IgD-negative memory B cell (primary cell): ENCODE results near the gene C6orf52. TPM values are rescaled to one million over a fixed set of nuclear protein-coding genes. Genes with fewer than 3 reads are reported as not detected.
"Not testable (repeated sequence)": the region's sequence is repeated elsewhere in the genome, so short reads cannot be mapped to it uniquely, and the experiment has no call there.

Experiments
- H3K27ac Mint-ChIP-seq, 3 donors: one replicate each; pipeline ENCODE4 v1.8.0; 2020 to 2022; ENCODE audit warnings: mild to moderate bottlenecking in 3 of 3, mixed read lengths in 3 of 3, moderate library complexity in 1 of 3
- H3K27me3 Mint-ChIP-seq: one replicate; pipeline ENCODE4 v1.8.0; 2021; ENCODE audit warnings: mixed read lengths
- H3K36me3 Mint-ChIP-seq: one replicate; pipeline ENCODE4 v1.8.0; 2020; ENCODE audit warnings: mild to moderate bottlenecking, mixed read lengths
- H3K4me1 Mint-ChIP-seq, 3 donors: one replicate each; pipeline ENCODE4 v1.8.0; 2020 to 2022; ENCODE audit warnings: mixed read lengths in 3 of 3, mild to moderate bottlenecking in 1 of 3
- H3K4me3 Mint-ChIP-seq, 4 donors: one replicate each; pipeline ENCODE4 v1.8.0; 2020 to 2022; ENCODE audit warnings: mild to moderate bottlenecking in 4 of 4, mixed read lengths in 4 of 4, moderate library complexity in 3 of 4
- H3K9me3 Mint-ChIP-seq, 3 donors: one replicate each; pipeline ENCODE4 v1.8.0; 2020 to 2021; ENCODE audit warnings: mixed read lengths in 3 of 3, mild to moderate bottlenecking in 1 of 3
- polyA plus RNA-seq: library from polyadenylated mRNA; unstranded; fragments of 300-500 nt; fragmentation: Illumina TruSeq; gene quantifications from one replicate; pipeline ENCODE4 v1.2.3, GENCODE V29; 2021

Gene C6orf52
- 1.1 TPM for polyA plus RNA-seq

DNA sequence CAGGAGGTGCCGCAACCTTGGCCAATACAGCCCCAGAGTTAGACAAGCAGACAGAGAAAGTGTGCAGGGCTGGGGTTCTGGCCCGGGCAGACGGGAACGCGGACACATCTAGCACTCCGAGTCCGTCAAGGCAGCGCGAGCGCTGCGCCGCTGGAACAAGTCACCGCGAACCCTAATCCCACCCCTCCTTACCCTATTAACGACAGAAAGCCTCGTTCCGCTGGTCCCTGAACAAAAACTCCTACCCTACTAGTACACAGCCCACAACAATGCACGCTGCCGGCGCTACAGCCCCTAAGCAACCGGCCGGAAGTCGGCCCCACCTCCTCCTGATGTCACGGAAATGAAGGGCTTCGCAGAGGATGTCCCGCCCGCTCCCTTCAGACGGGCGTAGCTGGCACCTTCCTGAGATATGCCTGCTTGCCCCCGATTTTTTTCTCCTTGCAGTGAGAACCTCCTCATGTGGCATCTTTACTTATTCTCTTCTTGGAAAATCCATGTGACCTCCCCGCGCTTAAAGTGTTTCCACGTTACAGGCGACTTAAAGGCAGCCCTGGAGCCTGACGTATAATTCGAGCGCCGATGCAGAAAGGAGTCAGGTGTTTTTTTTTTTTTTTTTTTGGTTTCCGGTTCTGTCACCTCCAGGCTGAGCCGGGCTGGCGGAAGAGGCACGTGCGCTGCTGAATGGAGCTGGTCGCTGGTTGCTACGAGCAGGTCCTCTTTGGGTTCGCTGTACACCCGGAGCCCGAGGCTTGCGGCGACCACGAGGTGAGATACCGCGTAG is at the start of gene C6orf52, which contains the start of gene PAK1IP1:
TSS of gene C6orf52 (minus strand) at position 315 of the 784 bp plus-strand sequence. CDS start 7,066 bp downstream, outside the sequence.
TSS of gene PAK1IP1 (plus strand) at position 671 of the 784 bp plus-strand sequence. CDS start at position 685, 14 bp downstream.
- peaks cover 3% of the 10 kb centered on the region for H3K36me3 Mint-ChIP-seq
- peaks cover 19 to 29% (median 27%) of the 10 kb centered on the region in 3 donors for H3K4me1 Mint-ChIP-seq
- H3K27me3 Mint-ChIP-seq: no peaks in the 10 kb centered on the region
- H3K27ac Mint-ChIP-seq: peak within 1 kb of the TSS; percentile 100
- peak within 1 kb of the TSS; percentile 96 to 99 (median 98) for H3K4me3 Mint-ChIP-seq
- H3K9me3 Mint-ChIP-seq: no peaks in the 10 kb centered on the region

DNA sequence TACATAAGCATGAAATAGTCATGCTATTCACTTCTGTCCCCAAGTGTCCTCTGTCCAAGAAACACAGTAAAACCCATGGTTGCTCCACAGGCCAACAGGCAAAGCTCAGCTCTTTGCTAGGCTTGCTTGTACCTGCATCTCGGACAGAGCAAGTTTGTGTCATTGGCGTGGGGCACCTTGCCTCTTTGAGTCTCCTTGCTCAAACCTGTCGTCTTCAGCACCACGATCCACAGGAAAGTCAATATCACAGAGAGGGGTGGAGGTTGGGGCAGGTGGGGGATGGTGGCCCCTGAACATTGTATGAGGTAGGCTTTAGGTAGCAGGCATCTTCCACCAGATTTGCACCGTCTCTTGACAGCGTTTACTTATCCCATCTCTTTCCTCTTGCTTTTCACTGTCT is 49.1 kb upstream of the C6orf52 start:
- Mint-ChIP-seq H3K27me3 (no peaks in the 10 kb centered on the region), H3K9me3 (no peaks in the 10 kb centered on the region), H3K4me1 (peaks cover 8 to 12% (median 11%) of the 10 kb centered on the region in 3 donors), H3K36me3 (no peaks in the 10 kb centered on the region), H3K4me3 (peak overlapping the region in 1 of 4 donors; percentile 8), H3K27ac (no peak overlapping the region)

DNA sequence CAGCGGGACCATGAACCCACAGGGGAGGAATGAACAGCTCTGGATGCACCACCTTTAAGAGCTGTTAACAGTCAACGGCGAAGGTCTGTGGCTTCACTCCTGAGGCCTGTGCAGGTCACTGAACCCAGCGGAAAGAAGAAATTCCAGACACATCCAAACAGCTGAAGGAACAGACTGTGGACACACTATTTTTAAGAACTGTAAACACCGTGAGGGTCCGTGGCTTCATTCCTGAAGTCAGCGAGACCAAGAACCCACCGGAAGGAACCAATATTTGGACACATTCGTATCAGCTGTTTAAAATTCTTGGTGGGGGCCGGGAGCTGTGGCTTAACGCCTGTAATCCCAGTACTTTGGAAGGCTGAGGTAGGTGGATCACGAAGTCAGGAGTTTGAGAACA is 47.8 kb upstream of the C6orf52 start:
- Mint-ChIP-seq H3K27me3 (no peaks in the 10 kb centered on the region), H3K4me1 (peaks cover 6 to 7% (median 7%) of the 10 kb centered on the region in 3 donors), H3K4me3 (no peak overlapping the region), H3K36me3 (no peaks in the 10 kb centered on the region), H3K9me3 (no peaks in the 10 kb centered on the region), H3K27ac (no peak overlapping the region)

DNA sequence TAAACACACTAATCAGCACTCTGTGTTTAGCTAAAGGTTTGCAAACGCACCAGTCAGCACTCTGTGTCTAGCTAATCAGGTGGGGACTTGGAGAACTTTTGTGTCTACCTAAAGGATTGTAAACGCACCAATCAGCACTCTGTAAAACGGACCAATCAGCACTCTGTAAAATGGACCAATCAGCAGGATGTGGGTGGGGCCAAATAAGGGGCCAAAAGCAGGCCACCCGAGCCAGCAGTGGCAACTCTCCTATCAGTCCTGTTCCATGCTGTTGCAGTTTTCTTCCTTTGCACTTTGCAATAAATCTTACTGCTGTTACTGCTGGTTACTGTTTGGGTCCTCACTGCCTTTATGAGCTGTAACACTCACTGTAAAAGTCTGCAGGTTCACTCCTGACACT is 47.2 kb upstream of the C6orf52 start:
- H3K4me1 Mint-ChIP-seq, H3K4me3 Mint-ChIP-seq, H3K27ac Mint-ChIP-seq, H3K9me3 Mint-ChIP-seq, H3K36me3 Mint-ChIP-seq, H3K27me3 Mint-ChIP-seq: not testable (repeated sequence)

DNA sequence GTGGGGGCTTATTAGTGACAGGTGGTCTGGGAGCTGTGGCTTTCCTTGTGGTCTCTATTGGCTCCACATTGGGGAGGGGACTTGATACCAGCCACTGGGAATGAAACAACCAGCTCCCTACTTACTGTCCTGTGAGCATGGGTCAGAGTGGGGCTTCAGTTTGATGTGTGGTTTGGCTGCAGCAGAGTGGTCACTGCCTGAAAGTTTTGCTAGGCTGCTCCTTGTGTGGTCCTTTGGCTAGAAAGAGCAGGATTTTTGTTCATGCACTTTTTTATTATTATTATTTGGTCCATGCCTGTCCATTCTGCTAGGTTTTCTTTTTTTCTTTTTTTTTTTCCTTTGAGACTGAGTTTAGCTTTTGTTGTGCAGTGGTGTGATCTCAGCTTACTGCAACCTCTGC is 45.6 kb upstream of the C6orf52 start:
- H3K36me3 Mint-ChIP-seq: no peaks in the 10 kb centered on the region
- no peaks in the 10 kb centered on the region for H3K9me3 Mint-ChIP-seq
- no peak overlapping the region for H3K27ac Mint-ChIP-seq
- no peak overlapping the region for H3K4me3 Mint-ChIP-seq
- no peaks in the 10 kb centered on the region for H3K27me3 Mint-ChIP-seq
- H3K4me1 Mint-ChIP-seq: no peaks in the 10 kb centered on the region

DNA sequence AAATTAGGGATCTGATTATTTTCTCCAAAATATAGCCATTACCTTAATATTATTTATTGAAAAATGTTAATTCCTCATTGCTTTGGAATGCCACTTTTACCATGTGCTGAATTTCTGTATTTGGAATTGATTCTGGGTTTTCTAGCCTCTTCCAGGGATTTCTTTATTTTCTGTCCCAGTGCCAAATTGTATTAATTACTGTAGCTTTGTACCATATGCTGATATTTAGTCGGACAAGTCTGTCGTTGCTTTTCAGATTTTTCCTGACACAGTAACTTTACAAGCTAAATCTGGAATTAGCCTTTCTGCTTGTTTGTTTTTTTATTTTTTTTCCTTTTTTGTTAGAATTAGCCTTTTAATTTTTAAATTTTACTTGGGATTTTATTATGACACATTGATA is 42.3 kb upstream of the C6orf52 start:
- Mint-ChIP-seq H3K4me3 (no peak overlapping the region), H3K36me3 (peaks cover 5% of the 10 kb centered on the region), H3K27me3 (no peaks in the 10 kb centered on the region), H3K27ac (no peak overlapping the region), H3K9me3 (no peaks in the 10 kb centered on the region), H3K4me1 (no peaks in the 10 kb centered on the region)

DNA sequence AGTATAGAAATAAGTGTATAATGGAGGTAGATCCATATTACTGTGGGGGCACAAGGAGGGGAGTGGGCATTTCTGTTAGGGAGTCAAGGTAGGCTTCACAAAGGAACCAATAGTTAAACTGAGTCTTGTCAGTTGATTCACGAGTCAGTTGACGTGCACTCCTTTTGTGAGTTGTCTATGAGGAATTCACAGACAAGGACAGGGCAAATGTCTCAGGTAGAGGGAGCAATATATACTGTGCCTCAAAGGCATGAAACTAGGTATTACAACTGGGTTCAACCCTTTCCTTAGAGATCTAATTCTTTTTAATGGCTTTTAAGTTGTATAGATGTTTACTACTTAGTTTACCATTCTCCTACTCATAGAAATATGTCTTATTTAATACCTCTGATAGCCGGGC is 39.4 kb upstream of the C6orf52 start:
- no peaks in the 10 kb centered on the region for H3K9me3 Mint-ChIP-seq
- H3K27me3 Mint-ChIP-seq: no peaks in the 10 kb centered on the region
- no peak overlapping the region for H3K27ac Mint-ChIP-seq
- H3K36me3 Mint-ChIP-seq: peaks cover 9% of the 10 kb centered on the region
- no peak overlapping the region for H3K4me3 Mint-ChIP-seq
- H3K4me1 Mint-ChIP-seq: no peaks in the 10 kb centered on the region

DNA sequence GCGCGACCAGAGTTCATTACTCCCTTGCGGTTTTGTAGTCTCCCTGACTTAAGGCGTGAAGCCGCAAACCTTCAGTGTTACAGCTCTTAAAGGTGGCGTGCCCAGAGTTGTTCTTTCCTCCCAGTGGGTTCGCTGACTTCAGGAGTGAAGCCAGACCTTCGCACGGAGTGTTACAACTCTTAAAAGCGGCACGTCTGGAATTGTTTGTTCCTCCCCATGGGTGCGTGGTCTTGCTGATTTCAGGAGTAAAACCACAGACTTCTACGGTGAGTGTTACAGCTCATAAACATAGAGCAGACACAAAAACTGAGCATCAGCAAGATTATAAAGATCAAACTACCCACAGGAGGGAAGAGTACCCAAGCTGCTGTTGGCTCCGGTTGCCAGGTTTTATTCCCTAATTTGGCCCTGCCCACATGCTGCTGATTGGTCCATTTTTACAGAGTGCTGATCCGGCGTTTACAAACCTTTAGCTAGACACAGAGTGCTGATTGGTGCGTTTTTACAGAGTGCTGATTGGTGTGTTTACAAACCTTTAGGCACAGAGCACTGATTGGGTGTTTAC is 38.8 kb upstream of the C6orf52 start:
- Mint-ChIP-seq H3K27ac (no peak overlapping the region), H3K9me3 (no peaks in the 10 kb centered on the region), H3K27me3 (no peaks in the 10 kb centered on the region), H3K36me3 (peaks cover 9% of the 10 kb centered on the region), H3K4me1 (peaks cover 0 to under 1% (median under 1%) of the 10 kb centered on the region in 3 donors), H3K4me3 (no peak overlapping the region)

DNA sequence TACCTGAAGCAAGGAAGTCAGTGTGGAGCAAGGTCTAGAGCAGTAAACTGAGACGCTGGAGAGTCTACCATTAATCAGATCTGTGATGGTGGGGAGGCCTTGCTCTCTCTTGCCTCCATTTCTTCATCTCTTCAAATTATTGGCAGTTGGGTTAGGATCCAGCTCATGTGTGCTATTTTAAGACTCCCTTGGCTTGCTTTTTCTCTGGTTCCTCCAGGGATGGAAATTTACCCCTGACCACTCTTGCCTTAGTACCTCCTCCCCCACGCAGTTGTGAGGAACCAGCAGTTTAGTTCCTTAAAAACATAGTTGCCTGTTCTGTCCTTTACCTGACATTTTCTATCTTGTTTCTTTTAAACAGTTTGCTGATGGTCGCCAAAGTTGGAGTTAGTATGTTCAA is 35.8 kb upstream of the C6orf52 start:
- Mint-ChIP-seq H3K27me3 (no peaks in the 10 kb centered on the region), H3K4me3 (no peak overlapping the region), H3K27ac (no peak overlapping the region), H3K9me3 (no peaks in the 10 kb centered on the region), H3K4me1 (peaks cover 0 to 11% (median 5%) of the 10 kb centered on the region in 3 donors), H3K36me3 (peaks cover 9% of the 10 kb centered on the region)

DNA sequence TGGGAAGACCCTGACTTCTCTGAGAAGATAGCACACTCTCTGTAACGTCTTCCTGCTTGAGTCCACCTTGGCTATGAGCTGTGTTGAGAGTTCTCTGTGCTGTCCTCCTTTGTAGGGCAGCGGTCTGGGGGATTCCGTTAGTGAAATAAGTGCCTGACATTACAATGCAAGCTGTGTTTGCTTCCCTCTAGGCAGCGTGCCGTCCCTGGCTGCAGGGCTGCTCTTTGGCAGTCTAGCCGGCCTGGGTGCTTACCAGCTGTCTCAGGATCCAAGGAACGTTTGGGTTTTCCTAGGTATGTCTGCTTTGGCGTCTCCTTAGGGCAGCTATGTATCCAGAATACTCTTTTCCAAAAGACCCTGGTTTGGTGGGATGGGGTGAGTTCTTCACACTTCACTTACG is 31.3 kb upstream of the C6orf52 start:
- Mint-ChIP-seq H3K4me3 (peak overlapping the region in 2 of 4 donors; percentile 5 to 77), H3K27me3 (no peaks in the 10 kb centered on the region), H3K36me3 (peaks cover 2% of the 10 kb centered on the region), H3K27ac (no peak overlapping the region), H3K9me3 (no peaks in the 10 kb centered on the region), H3K4me1 (peaks cover 17 to 31% (median 21%) of the 10 kb centered on the region in 3 donors)

DNA sequence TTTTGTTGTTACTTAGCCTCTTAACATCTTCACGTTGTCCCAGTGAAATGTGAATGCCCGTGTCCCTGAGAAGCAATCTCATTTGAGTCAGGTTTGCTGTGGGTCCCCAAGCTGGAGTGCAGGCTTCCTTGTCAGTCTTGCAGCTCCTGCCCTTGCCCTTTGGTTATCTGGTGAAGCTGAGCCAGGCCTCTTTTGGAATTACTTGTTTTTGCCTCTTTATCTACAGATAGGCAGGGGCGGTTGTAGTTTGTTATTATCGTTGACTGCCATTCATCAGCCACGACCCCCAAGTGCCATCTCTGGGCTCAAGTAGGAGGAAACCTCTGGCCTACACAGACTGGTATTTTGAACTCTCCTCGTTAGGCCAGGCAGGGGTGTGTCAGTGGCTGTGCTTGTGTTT is 30.6 kb upstream of the C6orf52 start:
- peaks cover 17 to 31% (median 21%) of the 10 kb centered on the region in 3 donors for H3K4me1 Mint-ChIP-seq
- H3K9me3 Mint-ChIP-seq: no peaks in the 10 kb centered on the region
- H3K27ac Mint-ChIP-seq: no peak overlapping the region

DNA sequence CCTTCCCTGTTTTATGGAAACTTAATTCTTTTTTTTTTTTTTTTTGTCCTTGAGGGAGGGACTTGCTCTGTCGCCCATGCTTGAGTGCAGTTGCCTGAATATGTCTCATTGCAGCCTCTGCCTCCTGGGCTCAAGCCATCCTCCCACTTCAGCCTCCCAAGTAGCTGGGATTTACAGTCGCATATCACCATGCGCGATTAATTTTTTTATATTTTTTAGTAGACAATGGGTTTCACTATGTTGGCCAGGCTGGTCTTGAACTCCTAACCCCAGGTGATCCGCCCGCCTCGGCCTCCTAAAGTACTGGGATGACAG is 29.1 kb upstream of the C6orf52 start:
- H3K27ac Mint-ChIP-seq: peak overlapping the region in 2 of 3 donors; percentile 75 to 86
- H3K4me3 Mint-ChIP-seq: peak overlapping the region; percentile 93 to 99 (median 96)
- H3K36me3 Mint-ChIP-seq: no peaks in the 10 kb centered on the region
- H3K27me3 Mint-ChIP-seq: no peaks in the 10 kb centered on the region
- peaks cover 17 to 32% (median 21%) of the 10 kb centered on the region in 3 donors for H3K4me1 Mint-ChIP-seq
- H3K9me3 Mint-ChIP-seq: peaks cover 0 to 2% (median 0%) of the 10 kb centered on the region in 3 donors

More for the DNA sequence above, 30.6 kb upstream of the C6orf52 start:
- no peaks in the 10 kb centered on the region for H3K27me3 Mint-ChIP-seq
- peaks cover under 1% of the 10 kb centered on the region for H3K36me3 Mint-ChIP-seq
- peak overlapping the region in 2 of 4 donors; percentile 63 to 77 for H3K4me3 Mint-ChIP-seq

DNA sequence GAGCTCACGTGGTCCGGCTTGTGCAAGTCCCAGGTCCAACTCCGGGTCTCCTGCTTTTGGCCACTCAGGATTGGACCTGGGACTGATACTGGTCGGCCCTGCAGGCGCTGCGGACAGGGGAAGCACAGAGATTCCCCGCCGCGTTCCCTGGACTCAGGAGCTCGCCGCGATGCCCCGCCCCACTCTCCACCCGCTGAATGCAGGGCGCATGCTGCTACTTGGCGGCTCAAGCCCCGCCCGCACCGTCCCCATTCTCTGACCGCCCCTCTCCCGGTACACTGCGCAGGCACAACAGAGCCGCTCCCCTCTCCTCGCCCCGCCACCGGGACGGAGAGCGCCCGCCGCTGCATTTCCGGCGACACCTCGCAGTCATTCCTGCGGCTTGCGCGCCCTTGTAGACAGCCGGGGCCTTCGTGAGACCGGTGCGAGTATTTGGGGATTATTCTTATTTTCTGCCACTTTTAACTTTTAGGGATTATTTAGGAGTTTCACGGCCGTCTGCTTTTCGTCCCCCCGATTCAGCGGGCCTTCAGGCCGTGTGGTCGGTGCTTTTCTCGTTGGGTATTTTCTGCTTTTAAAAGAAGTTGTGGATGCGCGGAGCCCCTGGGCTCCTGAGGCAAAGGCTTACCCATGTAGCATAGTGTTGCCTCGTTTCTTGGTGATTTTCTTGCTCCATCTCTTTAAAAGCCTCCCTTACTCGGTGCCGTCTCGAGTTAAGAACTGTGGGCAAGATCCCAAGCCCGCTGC is 28.6 kb upstream of the C6orf52 start, which contains the start of gene TMEM14C:
TSS of gene TMEM14C (plus strand) at position 251 of the 747 bp plus-strand sequence. CDS start 1,544 bp downstream, outside the sequence.
- Mint-ChIP-seq H3K9me3 (peaks cover 0 to 3% (median 0%) of the 10 kb centered on the region in 3 donors), H3K36me3 (no peaks in the 10 kb centered on the region), H3K27ac (peak within 1 kb of the TSS; percentile 75 to 91 (median 86)), H3K4me3 (peak within 1 kb of the TSS; percentile 93 to 99 (median 96)), H3K4me1 (peaks cover 17 to 29% (median 19%) of the 10 kb centered on the region in 3 donors), H3K27me3 (no peaks in the 10 kb centered on the region)

DNA sequence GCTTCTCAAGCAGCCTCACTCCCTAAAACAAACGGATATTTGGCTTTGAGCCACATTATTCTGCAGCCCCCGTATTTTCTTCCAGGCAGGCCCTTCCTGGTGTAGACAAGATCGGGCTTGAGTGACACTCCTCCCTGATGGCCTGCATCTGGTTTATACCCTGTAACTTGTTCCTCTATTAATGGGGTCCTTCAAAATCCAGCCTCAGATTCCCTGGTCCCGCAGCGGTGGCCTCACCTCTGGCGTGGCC is 28.1 kb upstream of the C6orf52 start:
- no peaks in the 10 kb centered on the region for H3K27me3 Mint-ChIP-seq
- H3K4me1 Mint-ChIP-seq: peaks cover 17 to 25% (median 17%) of the 10 kb centered on the region in 3 donors
- peak overlapping the region; percentile 75 to 91 (median 86) for H3K27ac Mint-ChIP-seq
- H3K36me3 Mint-ChIP-seq: no peaks in the 10 kb centered on the region
- H3K4me3 Mint-ChIP-seq: peak overlapping the region; percentile 93 to 99 (median 96)
- peaks cover 0 to 3% (median 0%) of the 10 kb centered on the region in 3 donors for H3K9me3 Mint-ChIP-seq
